D721Med (cell line): ENCODE results near the gene CPXM2.

ENCODE experiments used
- DNase-seq: peaks from one replicate; pipeline ENCODE4 v3.0.0; 2011; ENCODE audit warnings: low spot score; ENCODE audit not compliant: insufficient read length
- FAIRE-seq: peaks from 2 replicates; lab custom pipeline; 2011; peaks lifted over from hg19 to GRCh38; lab: Jason Lieb, UNC
- CTCF ChIP-seq: IDR thresholded peaks from 2 replicates; pipeline ENCODE4 v1.5.1; 2012; ENCODE audit warnings: mild to moderate bottlenecking, control low read depth; ENCODE audit not compliant: insufficient read depth; ENCODE audit errors: missing control alignments

Gene CPXM2

DNA sequence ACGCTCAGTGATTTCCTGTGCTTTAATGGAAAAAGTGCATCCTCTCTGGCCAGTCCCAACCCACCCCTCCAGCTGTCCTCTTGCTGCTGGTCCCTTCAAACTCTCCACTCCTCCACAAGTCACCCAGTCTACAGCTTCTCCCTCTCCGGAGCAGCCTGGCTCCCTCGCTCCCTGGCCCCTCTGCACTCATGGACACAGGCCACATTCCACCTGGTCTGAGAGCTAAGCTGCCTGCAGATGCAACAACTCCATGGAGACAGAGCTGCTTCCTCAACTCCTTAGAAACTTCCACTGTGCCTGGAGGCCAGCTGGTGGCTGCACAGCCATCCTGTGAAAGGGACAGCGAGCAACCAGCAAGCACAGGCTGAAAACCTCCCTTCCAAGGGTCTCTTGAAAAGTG lies 137.5 kb downstream of the CPXM2 start:
- TF ChIP-seq CTCF = no peak
- no peak for DNase-seq
- FAIRE-seq = no peak

DNA sequence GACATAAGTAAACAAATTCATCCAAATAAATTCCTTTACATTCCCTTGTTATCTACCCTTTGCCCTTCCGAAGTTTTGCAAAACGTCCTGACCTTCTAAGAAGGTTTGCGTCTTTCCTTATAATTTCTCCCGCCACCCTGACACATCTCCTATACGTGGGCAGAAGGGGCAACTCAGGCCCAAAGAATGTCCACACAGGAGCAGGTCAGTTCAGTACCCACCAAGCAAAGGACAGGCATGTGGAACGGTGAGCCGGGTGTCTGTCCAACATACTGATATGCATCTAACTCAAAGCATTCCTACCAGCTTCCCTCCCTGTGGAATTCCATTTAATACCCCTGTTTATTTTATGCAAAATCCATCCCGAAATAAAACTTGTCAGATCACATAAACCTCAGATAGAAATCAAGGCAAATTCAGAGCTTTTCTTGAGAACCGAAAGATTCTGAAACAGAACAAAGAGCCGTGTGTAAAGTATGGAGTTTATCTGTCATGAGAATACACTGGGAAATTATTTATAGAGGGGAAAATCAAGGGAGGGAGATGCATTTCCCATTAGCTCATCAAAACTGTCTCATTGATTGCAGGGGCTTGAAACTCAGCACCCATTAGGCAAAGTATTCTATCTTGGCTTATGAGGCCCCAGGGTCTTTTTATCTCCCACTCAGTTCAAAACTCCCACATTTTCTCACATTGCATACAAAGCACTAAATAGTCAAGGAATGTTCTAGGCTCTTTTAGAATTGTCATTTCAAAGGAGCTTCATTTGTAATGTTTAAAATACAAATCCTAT lies 140.1 kb downstream of the CPXM2 start:
- no peak for TF ChIP-seq CTCF
- FAIRE-seq = no peak
- DNase-seq = no peak

DNA sequence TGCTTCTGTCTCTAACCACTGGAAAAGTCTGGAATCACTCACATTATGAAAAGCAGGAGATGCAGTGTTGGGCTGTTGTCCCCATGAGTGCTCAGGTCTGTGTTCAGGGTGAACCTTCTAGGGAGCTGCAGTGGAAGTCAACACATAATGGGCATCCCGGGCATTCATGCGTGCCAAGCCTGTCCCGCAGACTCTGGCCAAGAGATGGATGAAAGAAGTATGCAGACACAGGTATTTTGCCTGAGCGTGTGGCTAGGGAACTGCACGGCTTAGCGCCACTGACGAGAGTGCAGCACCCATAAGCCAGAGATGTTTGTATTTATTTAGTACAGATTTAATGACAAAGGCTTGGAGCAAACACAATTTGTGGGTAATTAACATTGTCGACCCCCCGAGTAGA lies 140.7 kb downstream of the CPXM2 start:
- no peak for DNase-seq
- TF ChIP-seq CTCF = no peak
- no peak for FAIRE-seq

- DNase-seq (no peak), FAIRE-seq (no peak)
- TF ChIP-seq CTCF = no peak
These were observed 142.9 kb downstream of the CPXM2 start for GRCh38 chr10:123748711-123749110.

DNA sequence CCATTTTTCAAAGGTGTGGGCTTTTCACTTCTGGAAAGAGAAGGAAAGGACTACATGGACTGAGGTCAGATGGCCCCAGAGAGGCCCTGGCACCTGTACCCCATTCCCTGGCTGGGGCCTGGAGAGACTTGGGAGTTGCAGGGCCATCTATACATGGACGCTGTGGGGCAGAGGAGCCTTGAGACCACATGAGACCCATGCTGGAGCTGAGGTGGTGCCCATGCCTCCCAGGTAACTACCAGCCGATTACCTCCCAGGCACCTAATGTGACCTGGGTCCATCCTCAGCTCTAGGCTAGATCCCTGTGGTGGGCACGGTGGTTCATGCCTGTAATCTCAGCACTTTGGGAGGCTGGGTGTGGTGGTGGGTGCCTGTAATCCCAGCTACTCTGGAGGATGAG lies 144.2 kb downstream of the CPXM2 start:
- FAIRE-seq (no peak), DNase-seq (no peak)
- no peak for TF ChIP-seq CTCF

DNA sequence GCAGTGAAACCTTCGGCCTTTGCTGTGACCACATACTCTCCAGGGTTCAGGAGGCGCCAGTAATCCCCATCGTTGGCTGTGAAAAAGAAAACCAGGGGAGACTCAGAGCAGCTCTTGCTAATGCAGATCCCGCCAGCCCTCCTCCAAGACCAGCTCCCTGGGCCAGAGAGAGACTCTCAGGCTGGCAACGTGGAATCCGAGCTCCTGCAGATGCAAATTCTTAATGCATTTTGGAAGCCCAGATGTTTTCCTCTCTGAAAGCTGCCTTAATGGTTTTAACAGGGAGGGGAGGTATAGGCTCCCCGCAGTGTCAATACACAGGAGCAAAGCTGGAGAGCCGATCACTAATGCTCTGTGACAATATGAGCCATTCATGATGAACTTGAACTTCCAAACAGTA lies 144.7 kb downstream of the CPXM2 start:
- FAIRE-seq = no peak
- TF ChIP-seq CTCF = no peak
- no peak for DNase-seq

- no peak for DNase-seq
These were observed 145.1 kb downstream of the CPXM2 start for GRCh38 chr10:123746520-123746919.

More at GRCh38 chr10:123746520-123746919, 145.1 kb downstream of the CPXM2 start:
- TF ChIP-seq CTCF = no peak
- no peak for FAIRE-seq
